Nephron (organoid): ENCODE results near the gene EPG5.
A peak's percentile ranks its signal among the peaks of the same experiment; 100 is the strongest.
"Not testable (repeated sequence)": the region's sequence is repeated elsewhere in the genome, so short reads cannot be mapped to it uniquely, and the experiment has no call there.

ENCODE experiments used
- H3K27ac Mint-ChIP-seq, 3 experiments: 2 replicates each; pipeline ENCODE4 v1.8.0; 2020; ENCODE audit warnings: mixed read lengths in 3 of 3, mild to moderate bottlenecking in 2 of 3, moderate library complexity in 1 of 3
- H3K27me3 Mint-ChIP-seq: 2 replicates; pipeline ENCODE4 v1.8.0; 2021; ENCODE audit warnings: low read depth, mild to moderate bottlenecking, moderate library complexity, mixed read lengths
- H3K36me3 Mint-ChIP-seq: 2 replicates; pipeline ENCODE4 v1.8.0; 2020; ENCODE audit warnings: low read depth, mixed read lengths
- H3K4me1 Mint-ChIP-seq: 2 replicates; pipeline ENCODE4 v1.8.0; 2020; ENCODE audit warnings: mixed read lengths
- H3K4me3 Mint-ChIP-seq, 3 experiments: 2 replicates each; pipeline ENCODE4 v1.8.0; 2020; ENCODE audit warnings: mild to moderate bottlenecking in 3 of 3, mixed read lengths in 3 of 3, moderate library complexity in 2 of 3
- H3K9me3 Mint-ChIP-seq: 2 replicates; pipeline ENCODE4 v1.8.0; 2020; ENCODE audit warnings: mixed read lengths
- TF ChIP-seq, protein P1 (sequence below), 3 experiments: fragments of 200-600 bp; sonication (generic); IDR thresholded peaks; one replicate each; pipeline ENCODE4 v1.5.0; 2021; ENCODE audit warnings: antibody characterized with exemption in 3 of 3; ENCODE audit not compliant: unreplicated experiment in 3 of 3

The EPG5 gene

DNA sequence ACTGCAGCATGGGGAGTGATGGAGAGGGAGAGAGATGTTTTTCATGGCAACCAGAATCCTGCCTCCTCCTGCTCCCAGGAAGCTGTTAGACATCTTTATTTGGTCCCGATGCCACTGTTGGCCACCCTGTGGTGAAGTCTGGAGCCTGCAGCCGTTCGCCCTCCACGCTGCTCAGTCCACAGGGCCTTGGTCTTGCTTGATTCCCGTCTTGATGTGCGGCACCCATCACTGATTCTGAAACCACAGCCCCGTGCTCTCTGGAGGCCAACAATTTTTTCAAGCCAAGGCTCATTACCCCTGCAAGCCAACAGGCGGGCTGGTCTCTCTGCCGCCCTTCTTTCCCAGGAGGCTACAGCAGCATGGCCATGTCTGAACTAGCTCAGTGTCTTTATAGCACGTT, 117.1 kb downstream of the EPG5 start:
- H3K9me3 Mint-ChIP-seq = no peaks in the 10 kb centered on the region
- H3K4me3 Mint-ChIP-seq = no peak overlapping the region
- no peaks in the 10 kb centered on the region for H3K27me3 Mint-ChIP-seq
- TF ChIP-seq, protein P1, sequence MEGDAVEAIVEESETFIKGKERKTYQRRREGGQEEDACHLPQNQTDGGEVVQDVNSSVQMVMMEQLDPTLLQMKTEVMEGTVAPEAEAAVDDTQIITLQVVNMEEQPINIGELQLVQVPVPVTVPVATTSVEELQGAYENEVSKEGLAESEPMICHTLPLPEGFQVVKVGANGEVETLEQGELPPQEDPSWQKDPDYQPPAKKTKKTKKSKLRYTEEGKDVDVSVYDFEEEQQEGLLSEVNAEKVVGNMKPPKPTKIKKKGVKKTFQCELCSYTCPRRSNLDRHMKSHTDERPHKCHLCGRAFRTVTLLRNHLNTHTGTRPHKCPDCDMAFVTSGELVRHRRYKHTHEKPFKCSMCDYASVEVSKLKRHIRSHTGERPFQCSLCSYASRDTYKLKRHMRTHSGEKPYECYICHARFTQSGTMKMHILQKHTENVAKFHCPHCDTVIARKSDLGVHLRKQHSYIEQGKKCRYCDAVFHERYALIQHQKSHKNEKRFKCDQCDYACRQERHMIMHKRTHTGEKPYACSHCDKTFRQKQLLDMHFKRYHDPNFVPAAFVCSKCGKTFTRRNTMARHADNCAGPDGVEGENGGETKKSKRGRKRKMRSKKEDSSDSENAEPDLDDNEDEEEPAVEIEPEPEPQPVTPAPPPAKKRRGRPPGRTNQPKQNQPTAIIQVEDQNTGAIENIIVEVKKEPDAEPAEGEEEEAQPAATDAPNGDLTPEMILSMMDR (IDR thresholded peaks at IDR 0.05; ENCODE audit: unreplicated experiment in 3 of 3) = peak in 2 of 3 experiments; percentile 29 to 38
- H3K36me3 Mint-ChIP-seq = peaks cover 48% of the 10 kb centered on the region
- no peak overlapping the region for H3K27ac Mint-ChIP-seq
- H3K4me1 Mint-ChIP-seq = peaks cover 7% of the 10 kb centered on the region

DNA sequence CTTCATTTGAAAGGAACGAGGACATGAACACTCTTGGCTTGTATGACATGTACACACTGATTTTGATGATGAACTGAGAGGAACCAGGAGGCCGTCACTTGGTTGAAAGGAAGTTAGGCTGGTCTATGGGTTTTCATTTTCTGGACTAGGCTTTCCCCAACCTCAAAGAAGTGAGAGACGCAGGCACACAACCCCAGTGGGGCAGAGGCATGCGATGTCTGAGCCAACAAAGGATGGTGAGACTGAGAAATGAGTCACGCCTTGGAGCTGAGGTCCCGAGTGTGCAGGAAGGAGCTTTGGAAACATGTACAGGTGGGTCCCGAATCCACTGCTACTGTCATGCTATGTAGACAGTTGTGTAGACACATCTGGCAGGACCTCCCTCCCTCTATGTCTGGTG, 117.6 kb downstream of the EPG5 start:
- H3K27ac Mint-ChIP-seq = no peak overlapping the region
- no peaks in the 10 kb centered on the region for H3K27me3 Mint-ChIP-seq
- peaks cover 46% of the 10 kb centered on the region for H3K36me3 Mint-ChIP-seq
- TF ChIP-seq, protein P1 (IDR thresholded peaks at IDR 0.05; ENCODE audit: unreplicated experiment in 3 of 3) = no peak
- H3K4me1 Mint-ChIP-seq = peaks cover 7% of the 10 kb centered on the region
- H3K9me3 Mint-ChIP-seq = no peaks in the 10 kb centered on the region
- no peak overlapping the region for H3K4me3 Mint-ChIP-seq

DNA sequence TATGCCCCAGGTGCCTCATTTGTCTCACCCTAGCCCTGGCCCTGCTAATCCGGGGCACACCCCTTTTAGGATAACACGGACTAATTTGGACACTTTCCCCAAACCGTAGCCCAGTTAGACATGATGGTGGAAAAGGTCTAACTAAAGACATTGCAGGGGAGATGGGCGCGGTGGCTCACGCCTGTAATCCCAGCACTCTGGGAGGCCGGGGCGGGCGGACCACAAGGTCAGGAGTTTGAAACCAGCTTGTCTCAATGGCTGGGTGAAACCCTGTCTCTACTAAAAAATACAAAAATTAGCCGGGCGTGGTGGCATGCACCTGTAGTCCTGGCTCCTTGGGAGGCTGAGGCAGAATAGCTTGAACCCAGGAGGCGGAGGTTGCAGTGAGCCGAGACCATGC, 118.5 kb downstream of the EPG5 start:
- H3K36me3 Mint-ChIP-seq = peaks cover 45% of the 10 kb centered on the region
- not testable (repeated sequence) for H3K4me3 Mint-ChIP-seq, H3K9me3 Mint-ChIP-seq, H3K27me3 Mint-ChIP-seq, H3K27ac Mint-ChIP-seq, H3K4me1 Mint-ChIP-seq

DNA sequence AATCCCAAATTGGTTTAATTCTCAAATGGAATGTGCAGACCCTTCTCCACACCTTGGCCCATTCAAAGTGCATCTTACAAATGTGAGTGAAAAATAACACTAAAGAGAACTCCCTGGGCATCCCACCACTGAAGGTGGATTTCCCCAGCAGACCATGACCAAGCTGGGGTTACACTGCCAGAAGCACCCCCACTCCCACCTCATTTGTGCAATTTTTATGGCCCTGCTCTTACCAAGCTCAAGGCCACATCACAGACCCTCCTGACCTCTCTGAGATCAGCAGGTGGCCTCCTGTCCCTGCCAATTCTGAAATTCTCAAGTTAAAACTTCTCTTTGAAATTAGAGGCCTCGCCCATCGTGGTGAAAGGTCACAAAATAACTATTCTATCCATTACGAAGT, 120.0 kb downstream of the EPG5 start:
- Mint-ChIP-seq H3K27me3 (no peaks in the 10 kb centered on the region), H3K4me3 (no peak overlapping the region), H3K27ac (no peak overlapping the region), H3K9me3 (no peaks in the 10 kb centered on the region), H3K4me1 (no peaks in the 10 kb centered on the region), H3K36me3 (peaks cover 30% of the 10 kb centered on the region)
- TF ChIP-seq, protein P1 (IDR thresholded peaks at IDR 0.05; ENCODE audit: unreplicated experiment in 3 of 3) = no peak

DNA sequence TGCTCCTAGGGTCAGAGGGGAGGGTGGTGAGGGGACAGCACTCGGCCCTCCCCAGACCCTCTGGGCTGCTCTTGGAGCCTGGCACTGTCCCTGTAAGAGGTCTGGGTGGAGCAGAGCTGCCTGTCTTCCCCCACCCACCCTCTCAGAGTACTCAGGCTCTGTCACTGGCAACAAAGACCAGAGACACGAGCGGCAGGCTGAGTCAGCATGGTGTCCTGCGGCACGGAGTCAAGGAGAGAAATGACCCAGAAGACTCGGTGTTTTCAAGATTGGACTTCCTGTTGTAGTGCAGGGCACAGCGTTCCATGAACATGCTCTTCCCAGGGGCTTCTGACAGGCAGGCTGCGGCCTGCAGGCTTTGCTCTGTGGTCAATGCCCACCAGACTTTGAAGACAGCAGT, 121.7 kb downstream of the EPG5 start:
- peaks cover 3% of the 10 kb centered on the region for H3K27me3 Mint-ChIP-seq
- H3K4me3 Mint-ChIP-seq = no peak overlapping the region
- H3K36me3 Mint-ChIP-seq = peaks cover 14% of the 10 kb centered on the region
- TF ChIP-seq, protein P1 (IDR thresholded peaks at IDR 0.05; ENCODE audit: unreplicated experiment in 3 of 3) = no peak
- no peaks in the 10 kb centered on the region for H3K9me3 Mint-ChIP-seq
- H3K27ac Mint-ChIP-seq = no peak overlapping the region
- no peaks in the 10 kb centered on the region for H3K4me1 Mint-ChIP-seq

DNA sequence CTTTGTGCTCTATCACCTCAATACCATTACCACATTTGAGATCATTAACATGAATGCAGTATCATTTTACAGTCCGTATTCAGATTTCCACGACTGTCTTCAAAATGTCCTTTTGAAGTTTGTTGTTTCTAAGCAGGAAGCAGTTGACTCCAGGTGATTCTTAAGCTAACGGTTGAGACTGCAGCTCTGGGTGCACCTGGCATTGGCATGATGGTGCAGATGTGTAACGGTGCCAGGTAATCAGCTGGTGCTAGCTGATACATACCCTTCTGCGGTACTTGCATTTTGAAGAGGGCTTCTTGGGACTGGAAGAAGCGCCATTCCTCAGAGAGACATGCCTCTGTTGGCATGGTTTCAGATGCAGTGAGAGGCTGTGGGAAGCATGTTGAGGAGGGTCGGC, 122.2 kb downstream of the EPG5 start:
- H3K27me3 Mint-ChIP-seq = peaks cover 8% of the 10 kb centered on the region
- H3K36me3 Mint-ChIP-seq = peaks cover 11% of the 10 kb centered on the region
- H3K4me1 Mint-ChIP-seq = no peaks in the 10 kb centered on the region
- no peak overlapping the region for H3K27ac Mint-ChIP-seq
- TF ChIP-seq, protein P1 (IDR thresholded peaks at IDR 0.05; ENCODE audit: unreplicated experiment in 3 of 3) = no peak
- no peaks in the 10 kb centered on the region for H3K9me3 Mint-ChIP-seq
- no peak overlapping the region for H3K4me3 Mint-ChIP-seq
